K562 (cell line): ENCODE results near the gene ROM1. TPM values are rescaled to one million over a fixed set of nuclear protein-coding genes. Genes with fewer than 3 reads are reported as not detected.

ENCODE experiments used
- ATAC-seq: fragments of 200-7000 bp; cut with Tn5 transposase; 3 replicates; pipeline ENCODE4 v1.9.1; 2020; ENCODE audit warnings: moderate library complexity
- BruUV-seq: library from RNA; stranded (reverse); fragments of 400-500 nt; replicated peaks from 2 replicates; lab custom pipeline; 2021; lab: Mats Ljungman, UMichigan
- CTCF ChIA-PET: fragments of 300-600 bp; formaldehyde crosslinking; extraction: SDS; loops from one replicate; lab custom pipeline; 2021; ENCODE audit warnings: low intra/inter-chr PET ratio; lab: Yijun Ruan, JAX
- POLR2A ChIA-PET: fragments of 300-600, 350-650 bp; sonication (Branson Sonifier 250); formaldehyde crosslinking; extraction: SDS; loops from one replicate; lab custom pipeline; 2021; ENCODE audit warnings: antibody characterized with exemption, inconsistent platforms; lab: Yijun Ruan, JAX
- DNase-seq, 4 experiments: peaks; one replicate each; pipeline versions ENCODE4 v3.0.0 to v3.0.0-alpha.2; 2011 to 2018; ENCODE audit warnings: low spot score in 3 of 4, mixed read lengths in 3 of 4; ENCODE audit errors: extremely low read depth in 1 of 4
- FAIRE-seq: peaks from 2 replicates; lab custom pipeline; 2011; peaks lifted over from hg19 to GRCh38; lab: Jason Lieb, UNC
- H2AFZ ChIP-seq: 2 replicates; pipeline ENCODE4 v1.6.0; 2011; ENCODE audit warnings: low read depth, low read length, control low read depth, inconsistent platforms
- H3K27ac ChIP-seq: fragments of 200-600 bp; 3 replicates; pipeline ENCODE4 v1.8.0; 2011; ENCODE audit warnings: low read depth, mild to moderate bottlenecking, control low read depth, inconsistent platforms, low read length, moderate library complexity, mixed read lengths; ENCODE audit errors: extremely low read depth
- H3K27me3 ChIP-seq, 2 experiments: fragments of 300-600 bp in 1 of 2; 2 replicates in 1 of 2; 3 replicates in 1 of 2; pipeline versions ENCODE4 v1.6.0 to v1.8.0; 2011; ENCODE audit warnings: inconsistent platforms in 2 of 2, low read length in 2 of 2, mild to moderate bottlenecking in 1 of 2, mixed read lengths in 1 of 2, moderate library complexity in 1 of 2; ENCODE audit not compliant: control insufficient read depth in 2 of 2, insufficient read depth in 2 of 2
- H3K36me3 ChIP-seq: fragments of 300-600 bp; 3 replicates; pipeline ENCODE4 v1.8.0; 2011; ENCODE audit warnings: mild to moderate bottlenecking, low read length, inconsistent platforms; ENCODE audit not compliant: control insufficient read depth, insufficient read depth
- H3K4me1 ChIP-seq, 2 experiments: fragments of 200-600 bp in 1 of 2; replicated peaks in 1 of 2; 2 replicates in 1 of 2; 3 replicates in 1 of 2; pipeline versions ENCODE4 v1.5.1 to v1.8.0; 2011; ENCODE audit warnings: inconsistent platforms in 2 of 2, low read length in 2 of 2, mild to moderate bottlenecking in 1 of 2, mixed read lengths in 1 of 2, moderate library complexity in 1 of 2; ENCODE audit not compliant: control insufficient read depth in 2 of 2, insufficient read depth in 2 of 2
- H3K4me2 ChIP-seq: 2 replicates; pipeline ENCODE4 v1.6.1; 2011; ENCODE audit warnings: low read length, control low read depth, inconsistent platforms, mixed read lengths; ENCODE audit not compliant: insufficient read depth
- H3K4me3 ChIP-seq: fragments of 200-600 bp; sonication (generic), shearing (Covaris generic); 2 replicates; pipeline ENCODE4 v1.5.1; 2016; ENCODE audit warnings: control low read depth, inconsistent platforms
- H3K79me2 ChIP-seq: fragments of 200-600 bp; 3 replicates; pipeline ENCODE4 v1.8.0; 2011; ENCODE audit warnings: low read length, inconsistent platforms; ENCODE audit not compliant: control insufficient read depth, insufficient read depth
- H3K9ac ChIP-seq, 2 experiments: 2 replicates each; pipeline versions ENCODE4 v1.6.0 to v1.6.1; 2011; ENCODE audit warnings: low read depth in 2 of 2, low read length in 2 of 2, control low read depth in 1 of 2, inconsistent platforms in 1 of 2, mild to moderate bottlenecking in 1 of 2, mixed read lengths in 1 of 2; ENCODE audit not compliant: insufficient read depth in 1 of 2
- H3K9me1 ChIP-seq: one replicate; pipeline ENCODE4 v1.6.0; 2011; ENCODE audit warnings: inconsistent platforms, mild to moderate bottlenecking, low read length, moderate library complexity; ENCODE audit not compliant: control insufficient read depth, insufficient read depth
- H3K9me3 ChIP-seq: replicated peaks from 2 replicates; pipeline ENCODE4 v1.5.1; 2011; ENCODE audit warnings: low read depth, low read length, inconsistent platforms; ENCODE audit not compliant: control insufficient read depth, insufficient read depth
- H4K20me1 ChIP-seq: replicated peaks from 2 replicates; pipeline ENCODE4 v1.6.1; 2011; ENCODE audit warnings: low read length, inconsistent platforms, mixed read lengths; ENCODE audit not compliant: control insufficient read depth, insufficient read depth
- C11orf30 ChIP-seq: fragments of 450-650 bp; IDR thresholded peaks from 2 replicates; pipeline ENCODE4 v1.6.1; 2016; ENCODE audit warnings: low read depth, mild to moderate bottlenecking
- GATAD2B ChIP-seq: fragments of 450-650 bp; IDR thresholded peaks from 2 replicates; pipeline ENCODE4 v1.6.1; 2017; ENCODE audit warnings: mild to moderate bottlenecking, borderline replicate concordance
- RBFOX2 ChIP-seq: fragments of 200-400 bp; formaldehyde crosslinking; IDR thresholded peaks from 2 replicates; pipeline ENCODE4 v1.6.1; 2017; ENCODE audit warnings: low read depth, mild to moderate bottlenecking, low read length, moderate library complexity
- SAFB ChIP-seq: fragments of 200-400 bp; formaldehyde crosslinking; IDR thresholded peaks from 2 replicates; pipeline ENCODE4 v1.6.1; 2017; ENCODE audit warnings: low read depth, low read length, borderline replicate concordance
- XRCC4 ChIP-seq: IDR thresholded peaks from one replicate; pipeline ENCODE4 v1.6.1; 2011; ENCODE audit not compliant: insufficient read depth, insufficient read length; ENCODE audit errors: extremely low read depth
- WGBS: fragments of 100-300 bp; shearing (Covaris generic); methylation state at CpG from one replicate; pipeline ENCODE4 v1.1.6; 2016; ENCODE audit warnings: low coverage, mixed read lengths; ENCODE audit not compliant: insufficient coverage; ENCODE audit errors: missing lambda C conversion rate; 5-methylcytosine and 5-hydroxymethylcytosine counted together
- in situ Hi-C: fragments of 300-500 bp; cut with MboI; formaldehyde crosslinking; loops from 4 replicates; pipeline ENCODE4 v1.15.0; 2018; ENCODE audit warnings: inconsistent platforms, mixed read lengths
- intact Hi-C: fragments of 100-400 bp; cut with micrococcal nuclease; formaldehyde crosslinking; loops from 2 replicates; pipeline ENCODE4 v1.14.2; 2022
- polyA plus RNA-seq, 8 experiments: library from polyadenylated mRNA; depleted of rRNA in 4 of 8; stranded (reverse) in 5 of 8; unstranded in 3 of 8; fragments of >200 nt; fragmentation: Nextera tagmentation in 2 of 8; fragmentation: Illumina TruSeq in 1 of 8; extraction: Ambion mirVana in 2 of 8; extraction: Trizol in 1 of 8; gene quantifications; 2 replicates each; pipeline versions ENCODE4 v1.2.1 to v1.2.3, GENCODE V29; 2011 to 2014; ENCODE audit warnings: inconsistent platforms in 1 of 8, missing spikeins in 1 of 8
- total RNA-seq, 7 experiments: library from RNA; depleted of rRNA in 6 of 7; stranded (reverse); fragments of >200 nt in 6 of 7; fragmentation: Illumina TruSeq in 2 of 7; extraction: Trizol in 2 of 7; gene quantifications; 2 replicates each; pipeline versions ENCODE4 v1.2.1 to v1.2.3, GENCODE V29; 2011 to 2021; ENCODE audit warnings: low replicate concordance in 1 of 7
- TF ChIP-seq, protein P1 (sequence below), 2 experiments: IDR thresholded peaks in 1 of 2; conservative IDR thresholded peaks in 1 of 2; 2 replicates each; pipeline ENCODE4 v1.6.1; 2016; ENCODE audit warnings: low read depth in 2 of 2, mild to moderate bottlenecking in 1 of 2, missing compliant biosample characterization in 1 of 2, missing genetic modification characterization in 1 of 2, moderate library complexity in 1 of 2
- TF ChIP-seq, protein P2 (sequence below): fragments of 450-650 bp; formaldehyde crosslinking; IDR thresholded peaks from 2 replicates; pipeline ENCODE4 v1.4.0; 2022; ENCODE audit warnings: missing genetic modification characterization
- TF ChIP-seq, protein P3 (sequence below), 3 experiments: IDR thresholded peaks in 2 of 3; conservative IDR thresholded peaks in 1 of 3; 2 replicates each; pipeline ENCODE4 v1.5.1; 2011 to 2012; ENCODE audit warnings: low read length in 3 of 3, mild to moderate bottlenecking in 3 of 3, control low read depth in 2 of 3, improper control_type of control experiment in 1 of 3, inconsistent platforms in 1 of 3, low read depth in 1 of 3, mixed read lengths in 1 of 3, moderate library complexity in 1 of 3; ENCODE audit not compliant: insufficient read depth in 2 of 3

Gene ROM1
- total and polyA plus RNA-seq, 9 of the 15 experiments (the other 6 are each of a cell fraction or from before 2014, with no cell fraction given), result 0.75 to 4.0 (median 2.6) TPM

DNA sequence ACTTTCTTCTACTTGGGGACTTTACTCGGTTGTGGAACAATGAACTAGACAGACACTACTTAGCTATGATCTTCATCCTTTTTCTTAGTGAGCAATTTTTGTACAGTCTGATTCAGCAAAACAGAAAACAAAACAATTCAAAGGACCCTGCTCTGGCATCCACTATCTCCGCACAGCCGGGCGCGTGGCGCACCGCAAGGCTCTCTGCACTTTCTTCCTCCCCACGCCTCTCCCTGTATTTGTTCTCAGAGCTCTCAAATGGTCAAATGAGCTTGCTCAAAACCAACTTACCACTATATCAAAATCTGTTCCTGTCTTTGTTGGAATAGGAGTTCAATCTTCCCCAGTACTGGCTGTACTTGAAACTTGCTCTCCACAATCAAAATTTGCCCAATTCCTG, 46.8 kb upstream of the ROM1 start (continued):
- TF ChIP-seq, protein P1, sequence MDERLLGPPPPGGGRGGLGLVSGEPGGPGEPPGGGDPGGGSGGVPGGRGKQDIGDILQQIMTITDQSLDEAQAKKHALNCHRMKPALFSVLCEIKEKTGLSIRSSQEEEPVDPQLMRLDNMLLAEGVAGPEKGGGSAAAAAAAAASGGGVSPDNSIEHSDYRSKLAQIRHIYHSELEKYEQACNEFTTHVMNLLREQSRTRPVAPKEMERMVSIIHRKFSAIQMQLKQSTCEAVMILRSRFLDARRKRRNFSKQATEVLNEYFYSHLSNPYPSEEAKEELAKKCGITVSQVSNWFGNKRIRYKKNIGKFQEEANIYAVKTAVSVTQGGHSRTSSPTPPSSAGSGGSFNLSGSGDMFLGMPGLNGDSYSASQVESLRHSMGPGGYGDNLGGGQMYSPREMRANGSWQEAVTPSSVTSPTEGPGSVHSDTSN (CRISPR knock-in tag; IDR thresholded peaks at IDR 0.05; ENCODE audit: low read depth), result no peak
- TF ChIP-seq, protein P1 (tag; conservative IDR thresholded peaks at IDR 0.05; ENCODE audit: low read depth), result no peak
- TF ChIP-seq GATAD2B, result no peak
- TF ChIP-seq, protein P2, sequence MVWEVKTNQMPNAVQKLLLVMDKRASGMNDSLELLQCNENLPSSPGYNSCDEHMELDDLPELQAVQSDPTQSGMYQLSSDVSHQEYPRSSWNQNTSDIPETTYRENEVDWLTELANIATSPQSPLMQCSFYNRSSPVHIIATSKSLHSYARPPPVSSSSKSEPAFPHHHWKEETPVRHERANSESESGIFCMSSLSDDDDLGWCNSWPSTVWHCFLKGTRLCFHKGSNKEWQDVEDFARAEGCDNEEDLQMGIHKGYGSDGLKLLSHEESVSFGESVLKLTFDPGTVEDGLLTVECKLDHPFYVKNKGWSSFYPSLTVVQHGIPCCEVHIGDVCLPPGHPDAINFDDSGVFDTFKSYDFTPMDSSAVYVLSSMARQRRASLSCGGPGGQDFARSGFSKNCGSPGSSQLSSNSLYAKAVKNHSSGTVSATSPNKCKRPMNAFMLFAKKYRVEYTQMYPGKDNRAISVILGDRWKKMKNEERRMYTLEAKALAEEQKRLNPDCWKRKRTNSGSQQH (CRISPR knock-in tag), result no peak

DNA sequence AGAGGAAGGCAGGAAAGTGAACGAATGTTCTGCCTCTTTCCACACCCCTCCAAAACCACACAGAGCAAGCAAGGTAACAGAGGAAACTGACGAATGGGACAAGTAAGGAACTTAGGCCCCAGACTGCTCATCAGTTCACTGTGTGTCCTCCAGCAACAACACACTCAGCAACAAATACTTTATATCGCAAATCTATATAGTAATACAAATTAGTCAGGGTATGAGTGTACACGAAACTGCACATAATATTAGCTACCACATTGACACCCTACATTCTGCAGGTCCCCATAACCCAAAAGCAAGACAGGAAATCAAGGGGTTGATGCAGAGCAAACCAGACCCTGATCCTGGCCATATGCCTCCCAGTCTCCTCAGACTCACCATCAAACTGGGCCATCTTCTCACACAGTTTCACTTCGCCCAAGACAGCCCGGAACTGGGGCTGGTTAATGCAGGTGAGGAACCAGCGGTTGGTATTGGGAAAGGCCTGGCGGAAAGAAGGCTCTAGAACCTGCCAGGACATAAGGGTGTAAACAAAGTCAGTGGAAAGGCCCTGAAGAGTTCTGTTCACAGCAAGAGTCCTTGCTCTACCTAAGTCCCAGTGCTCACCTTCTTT, 45.9 kb upstream of the ROM1 start:
- H3K79me2 ChIP-seq, result peaks cover 83% of the 10 kb centered on the region
- FAIRE-seq, result no peak
- H3K4me1 ChIP-seq, result peaks cover 14 to 20% of the 10 kb centered on the region in 2 experiments; a peak in 4 of 5 replicates
- ChIA-PET POLR2A (interaction anchor here (0.6 to 1.8 kb wide), 3 partner anchors 11 to 193 kb away, joined by 3 to 5 read pairs (median 4); no protein-coding TSS in a partner anchor), CTCF (no interaction called here)
- BruUV-seq, result TSS peak; percentile 5
- peaks cover 14% of the 10 kb centered on the region for H4K20me1 ChIP-seq
- no peak overlapping the region for H3K4me2 ChIP-seq
- no peak for TF ChIP-seq SAFB
- TF ChIP-seq RBFOX2, result peak; percentile 11; the same call in 1 of the 2 replicates
- TF ChIP-seq XRCC4, result no peak
- TF ChIP-seq, protein P3, sequence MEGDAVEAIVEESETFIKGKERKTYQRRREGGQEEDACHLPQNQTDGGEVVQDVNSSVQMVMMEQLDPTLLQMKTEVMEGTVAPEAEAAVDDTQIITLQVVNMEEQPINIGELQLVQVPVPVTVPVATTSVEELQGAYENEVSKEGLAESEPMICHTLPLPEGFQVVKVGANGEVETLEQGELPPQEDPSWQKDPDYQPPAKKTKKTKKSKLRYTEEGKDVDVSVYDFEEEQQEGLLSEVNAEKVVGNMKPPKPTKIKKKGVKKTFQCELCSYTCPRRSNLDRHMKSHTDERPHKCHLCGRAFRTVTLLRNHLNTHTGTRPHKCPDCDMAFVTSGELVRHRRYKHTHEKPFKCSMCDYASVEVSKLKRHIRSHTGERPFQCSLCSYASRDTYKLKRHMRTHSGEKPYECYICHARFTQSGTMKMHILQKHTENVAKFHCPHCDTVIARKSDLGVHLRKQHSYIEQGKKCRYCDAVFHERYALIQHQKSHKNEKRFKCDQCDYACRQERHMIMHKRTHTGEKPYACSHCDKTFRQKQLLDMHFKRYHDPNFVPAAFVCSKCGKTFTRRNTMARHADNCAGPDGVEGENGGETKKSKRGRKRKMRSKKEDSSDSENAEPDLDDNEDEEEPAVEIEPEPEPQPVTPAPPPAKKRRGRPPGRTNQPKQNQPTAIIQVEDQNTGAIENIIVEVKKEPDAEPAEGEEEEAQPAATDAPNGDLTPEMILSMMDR (IDR thresholded peaks at IDR 0.05 in 2 of 3, conservative IDR thresholded peaks at IDR 0.05 in 1 of 3; ENCODE audit: insufficient read depth in 2 of 3, low read depth in 1 of 3, low read length in 3 of 3), result no peak
- no peak for TF ChIP-seq C11orf30
- no peak for ATAC-seq
- H3K9me3 ChIP-seq, result no peaks in the 10 kb centered on the region
- H3K9me1 ChIP-seq, result no peaks in the 10 kb centered on the region
- H3K4me3 ChIP-seq, result no peak overlapping the region
- 89% methylated on average over 8 of the region's 8 CpGs for WGBS
- H3K27ac ChIP-seq, result no peak overlapping the region; the same call in 2 of the 3 replicates
- intact Hi-C loops (no loop called here), in situ Hi-C loops (no loop called here)
- peak overlapping the region in 1 of 2 experiments; percentile 48; a peak in 1 of 4 replicates for H3K9ac ChIP-seq
- no peak for DNase-seq
- peaks cover 92% of the 10 kb centered on the region for H3K36me3 ChIP-seq
- no peaks in the 10 kb centered on the region for H3K27me3 ChIP-seq
- H2AFZ ChIP-seq, result no peak overlapping the region
